Neutrophil (primary cell): ENCODE measurements around the gene STX3.

Experiments
- H3K27ac ChIP-seq: fragments of 200-600 bp; sonication (generic); 2 replicates; pipeline ENCODE4 v1.5.1; 2016; ENCODE audit warnings: mild to moderate bottlenecking, moderate library complexity
- H3K27me3 ChIP-seq: fragments of 200-600 bp; sonication (generic); 2 replicates; pipeline ENCODE4 v1.6.0; 2016; ENCODE audit warnings: mild to moderate bottlenecking
- H3K36me3 ChIP-seq: fragments of 200-600 bp; sonication (generic); 2 replicates; pipeline ENCODE4 v1.5.1; 2017
- H3K4me1 ChIP-seq, 2 experiments: fragments of 200-600 bp in 1 of 2; sonication (generic) in 1 of 2; 1 replicate in 1 of 2; 2 replicates in 1 of 2; pipeline versions ENCODE4 v1.5.1 to v1.6.1; 2013 to 2016; ENCODE audit warnings: low read depth in 1 of 2, low read length in 1 of 2, mild to moderate bottlenecking in 1 of 2, moderate library complexity in 1 of 2; ENCODE audit not compliant: control insufficient read depth in 1 of 2, insufficient read depth in 1 of 2
- H3K4me3 ChIP-seq, 2 experiments: fragments of 200-600 bp in 1 of 2; sonication (generic) in 1 of 2; 1 replicate in 1 of 2; 2 replicates in 1 of 2; pipeline ENCODE4 v1.5.1; 2013 to 2016; ENCODE audit warnings: low read depth in 1 of 2, low read length in 1 of 2, mild to moderate bottlenecking in 1 of 2, moderate library complexity in 1 of 2
- H3K9me3 ChIP-seq: fragments of 200-600 bp; sonication (generic); 2 replicates; pipeline ENCODE4 v1.5.1; 2016
- TF ChIP-seq, protein P1 (sequence below): fragments of 200-600 bp; sonication (generic); IDR thresholded peaks from 2 replicates; pipeline ENCODE4 v1.5.1; 2016; ENCODE audit warnings: antibody characterized with exemption

The STX3 gene

DNA sequence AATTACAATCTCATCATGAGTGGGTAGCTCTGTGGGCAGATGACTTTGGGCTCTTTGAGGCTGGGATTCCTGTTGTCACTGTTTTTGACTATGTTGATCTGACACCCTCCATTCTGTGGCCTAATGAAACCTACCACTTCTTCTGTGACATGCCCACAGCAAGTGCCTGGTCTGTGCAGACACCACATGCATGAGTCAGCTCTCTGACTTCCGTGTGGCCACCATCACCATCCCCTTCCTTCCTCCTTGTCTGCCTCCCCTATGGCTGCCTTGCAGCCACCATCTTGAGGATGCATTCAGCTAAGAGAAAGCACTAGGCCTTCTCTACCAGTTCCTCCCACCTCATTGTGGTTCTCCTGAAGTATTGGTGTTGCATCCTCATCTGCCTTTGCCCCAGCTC is 26.3 kb upstream of the STX3 start:
- Histone ChIP-seq H3K36me3 (no peaks in the 10 kb centered on the region), H3K27ac (peak overlapping the region; percentile 93), H3K9me3 (no peaks in the 10 kb centered on the region), H3K27me3 (no peaks in the 10 kb centered on the region), H3K4me1 (peaks cover 73 to 77% of the 10 kb centered on the region in 2 experiments), H3K4me3 (peak overlapping the region in 1 of 2 experiments; percentile 31)
- TF ChIP-seq, protein P1, sequence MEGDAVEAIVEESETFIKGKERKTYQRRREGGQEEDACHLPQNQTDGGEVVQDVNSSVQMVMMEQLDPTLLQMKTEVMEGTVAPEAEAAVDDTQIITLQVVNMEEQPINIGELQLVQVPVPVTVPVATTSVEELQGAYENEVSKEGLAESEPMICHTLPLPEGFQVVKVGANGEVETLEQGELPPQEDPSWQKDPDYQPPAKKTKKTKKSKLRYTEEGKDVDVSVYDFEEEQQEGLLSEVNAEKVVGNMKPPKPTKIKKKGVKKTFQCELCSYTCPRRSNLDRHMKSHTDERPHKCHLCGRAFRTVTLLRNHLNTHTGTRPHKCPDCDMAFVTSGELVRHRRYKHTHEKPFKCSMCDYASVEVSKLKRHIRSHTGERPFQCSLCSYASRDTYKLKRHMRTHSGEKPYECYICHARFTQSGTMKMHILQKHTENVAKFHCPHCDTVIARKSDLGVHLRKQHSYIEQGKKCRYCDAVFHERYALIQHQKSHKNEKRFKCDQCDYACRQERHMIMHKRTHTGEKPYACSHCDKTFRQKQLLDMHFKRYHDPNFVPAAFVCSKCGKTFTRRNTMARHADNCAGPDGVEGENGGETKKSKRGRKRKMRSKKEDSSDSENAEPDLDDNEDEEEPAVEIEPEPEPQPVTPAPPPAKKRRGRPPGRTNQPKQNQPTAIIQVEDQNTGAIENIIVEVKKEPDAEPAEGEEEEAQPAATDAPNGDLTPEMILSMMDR: no peak

DNA sequence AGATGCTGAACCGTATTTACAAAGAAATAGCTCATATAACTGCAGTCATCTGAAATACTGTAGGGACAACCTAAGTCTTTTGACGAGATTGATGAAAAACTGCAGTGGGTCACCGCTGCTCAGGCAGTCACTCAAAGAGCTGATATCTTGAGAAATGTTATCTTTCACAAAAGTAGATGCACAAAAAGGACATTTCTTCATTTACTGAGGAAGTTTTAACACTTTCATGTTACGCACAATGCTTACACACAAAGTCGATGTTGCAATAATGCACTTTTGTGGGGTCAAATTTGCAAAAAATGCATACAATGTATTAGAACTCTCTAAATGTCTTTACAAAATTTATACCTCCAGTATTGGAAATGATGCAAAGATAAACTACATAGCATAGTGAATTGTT is 25.3 kb upstream of the STX3 start:
- Histone ChIP-seq H3K9me3 (no peaks in the 10 kb centered on the region), H3K4me1 (peaks cover 65 to 70% of the 10 kb centered on the region in 2 experiments), H3K27me3 (no peaks in the 10 kb centered on the region), H3K4me3 (peak overlapping the region; percentile 1 to 31), H3K27ac (peak overlapping the region; percentile 93), H3K36me3 (no peaks in the 10 kb centered on the region)
- TF ChIP-seq, protein P1: no peak

DNA sequence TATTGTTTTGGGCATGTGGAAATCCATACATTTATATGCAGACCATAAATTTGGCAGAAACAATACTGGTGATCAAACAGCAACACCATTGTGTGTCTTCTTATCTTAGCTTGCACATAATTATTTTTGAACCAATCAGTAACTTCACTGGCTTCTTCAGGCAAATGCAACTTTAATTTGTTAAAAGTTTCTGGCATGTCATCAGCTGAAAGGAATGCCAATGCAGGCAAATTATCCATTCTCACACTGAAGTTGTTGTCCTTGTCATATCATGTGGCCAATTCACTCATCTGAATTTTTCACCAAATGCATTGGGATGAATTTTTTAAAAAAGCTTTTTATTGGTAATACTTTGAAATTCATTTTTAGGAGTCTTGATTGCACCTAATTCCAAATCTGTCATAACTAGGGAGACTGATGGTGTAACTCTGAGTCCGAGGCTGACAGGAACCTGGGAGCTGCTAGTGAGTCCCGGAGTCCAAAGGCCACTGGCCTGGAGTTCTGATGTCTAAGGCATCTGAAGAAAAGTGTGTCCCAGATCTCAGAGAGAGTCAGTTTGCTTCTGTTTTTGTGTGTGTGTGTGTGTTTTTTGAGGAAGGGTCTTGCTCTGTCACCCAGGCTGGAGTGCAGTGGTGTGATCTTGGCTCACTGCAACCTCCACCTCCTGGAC is 24.1 kb upstream of the STX3 start:
- no peak overlapping the region for H3K4me3 ChIP-seq

DNA sequence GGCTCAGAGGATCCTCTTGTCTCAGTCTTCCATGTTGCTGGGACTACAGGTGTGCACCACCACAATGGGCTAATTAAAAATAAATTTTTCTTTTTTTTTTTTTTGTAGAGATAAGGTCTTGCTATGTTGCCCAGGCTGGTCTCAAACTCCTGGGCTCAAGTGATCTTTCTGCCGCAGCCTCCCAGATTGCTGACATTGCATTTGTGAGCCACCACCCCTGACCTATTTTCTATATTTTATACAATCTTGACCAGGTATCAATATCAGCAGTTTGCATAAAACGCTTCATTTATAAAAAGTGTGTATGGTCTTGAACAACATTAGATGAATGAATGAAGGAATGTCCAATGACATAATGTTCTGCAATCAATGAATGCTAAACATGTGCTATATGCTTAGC is 9.1 kb upstream of the STX3 start:
- Histone ChIP-seq H3K27ac (no peak overlapping the region), H3K4me3 (no peak overlapping the region), H3K27me3 (no peaks in the 10 kb centered on the region), H3K4me1 (peaks cover 0 to under 1% of the 10 kb centered on the region in 2 experiments), H3K36me3 (no peaks in the 10 kb centered on the region), H3K9me3 (no peaks in the 10 kb centered on the region)
- TF ChIP-seq, protein P1: no peak

More for the DNA sequence above, 24.1 kb upstream of the STX3 start:
- Histone ChIP-seq H3K27me3 (no peaks in the 10 kb centered on the region), H3K4me1 (peaks cover 53 to 58% of the 10 kb centered on the region in 2 experiments), H3K36me3 (no peaks in the 10 kb centered on the region), H3K9me3 (no peaks in the 10 kb centered on the region), H3K27ac (peak overlapping the region; percentile 93)
- TF ChIP-seq, protein P1: no peak

DNA sequence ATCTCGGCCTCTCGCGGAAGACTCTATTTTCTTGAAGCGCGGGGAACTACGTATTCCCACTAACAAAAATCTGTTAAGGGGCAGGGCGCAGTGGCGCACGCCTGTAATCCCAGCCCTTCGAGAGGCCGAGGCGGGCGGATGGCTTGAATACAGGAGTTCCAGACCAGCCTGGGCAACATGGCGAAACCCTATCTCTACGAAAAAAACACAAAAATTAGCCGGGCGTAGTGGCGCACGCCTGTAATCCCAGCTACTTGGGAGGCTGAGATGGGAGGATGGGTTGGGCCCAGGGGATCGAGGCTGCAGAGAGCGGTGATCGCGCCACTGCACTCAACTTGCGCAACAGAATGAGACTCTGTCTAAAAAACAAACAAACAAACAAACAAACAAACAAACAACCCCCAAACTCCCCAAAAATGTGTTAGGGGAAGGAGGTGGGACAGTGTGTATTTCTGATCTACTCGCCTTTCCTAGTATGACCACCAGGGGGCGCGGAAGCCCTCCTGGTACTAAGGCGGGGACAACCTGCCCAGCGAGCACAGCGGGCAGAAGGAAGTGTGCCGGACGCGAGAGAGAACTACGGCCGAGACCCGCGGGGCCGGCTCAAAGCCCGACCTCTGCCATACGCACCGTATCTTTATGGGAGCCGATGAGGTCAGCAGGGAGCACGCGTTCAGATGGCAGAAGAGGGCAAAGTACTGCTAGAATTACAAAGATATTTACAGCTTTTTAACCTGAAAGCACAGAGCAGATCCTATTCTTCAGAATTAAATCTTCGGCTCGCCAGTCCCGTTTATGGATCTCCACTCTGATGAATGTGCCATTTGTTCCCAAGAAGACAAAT is 1.3 kb upstream of the STX3 start:
- Histone ChIP-seq H3K9me3 (no peaks in the 10 kb centered on the region), H3K4me3 (peak overlapping the region; percentile 87 to 90), H3K27me3 (no peaks in the 10 kb centered on the region), H3K4me1 (peaks cover 55 to 61% of the 10 kb centered on the region in 2 experiments), H3K27ac (peak overlapping the region; percentile 99), H3K36me3 (peaks cover 8% of the 10 kb centered on the region)
- TF ChIP-seq, protein P1: peak; percentile 88
